Measurements from ENCODE around the gene TMEM61. TPM values are rescaled to one million over a fixed set of nuclear protein-coding genes. Genes with fewer than 3 reads are reported as not detected.

TMEM61 gene
- total and polyA plus RNA-seq, 2 experiments from 2014 or later, result not detected

DNA sequence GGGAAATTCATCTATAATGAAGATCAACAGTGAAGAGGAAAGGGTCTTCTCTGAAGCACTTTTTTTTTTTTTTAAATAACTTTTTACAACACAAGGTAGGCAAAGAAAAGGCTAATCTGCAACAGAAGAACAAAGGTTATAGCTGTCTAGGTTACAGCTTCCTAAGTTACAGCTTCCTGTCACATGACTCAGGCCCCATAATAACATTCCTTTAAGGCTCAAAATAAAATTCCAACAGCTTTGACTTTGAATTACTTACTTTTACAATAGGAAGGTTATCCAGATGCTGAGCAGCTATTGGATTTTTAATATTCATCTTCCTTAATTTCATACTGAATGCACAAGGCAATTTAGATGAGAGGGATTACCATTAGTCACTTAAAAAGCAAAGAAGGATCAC, 40.4 kb upstream of the TMEM61 start:
- TF ChIP-seq, protein P1, sequence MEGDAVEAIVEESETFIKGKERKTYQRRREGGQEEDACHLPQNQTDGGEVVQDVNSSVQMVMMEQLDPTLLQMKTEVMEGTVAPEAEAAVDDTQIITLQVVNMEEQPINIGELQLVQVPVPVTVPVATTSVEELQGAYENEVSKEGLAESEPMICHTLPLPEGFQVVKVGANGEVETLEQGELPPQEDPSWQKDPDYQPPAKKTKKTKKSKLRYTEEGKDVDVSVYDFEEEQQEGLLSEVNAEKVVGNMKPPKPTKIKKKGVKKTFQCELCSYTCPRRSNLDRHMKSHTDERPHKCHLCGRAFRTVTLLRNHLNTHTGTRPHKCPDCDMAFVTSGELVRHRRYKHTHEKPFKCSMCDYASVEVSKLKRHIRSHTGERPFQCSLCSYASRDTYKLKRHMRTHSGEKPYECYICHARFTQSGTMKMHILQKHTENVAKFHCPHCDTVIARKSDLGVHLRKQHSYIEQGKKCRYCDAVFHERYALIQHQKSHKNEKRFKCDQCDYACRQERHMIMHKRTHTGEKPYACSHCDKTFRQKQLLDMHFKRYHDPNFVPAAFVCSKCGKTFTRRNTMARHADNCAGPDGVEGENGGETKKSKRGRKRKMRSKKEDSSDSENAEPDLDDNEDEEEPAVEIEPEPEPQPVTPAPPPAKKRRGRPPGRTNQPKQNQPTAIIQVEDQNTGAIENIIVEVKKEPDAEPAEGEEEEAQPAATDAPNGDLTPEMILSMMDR (IDR thresholded peaks at IDR 0.05; ENCODE audit: low read depth, low read length), result no peak
- peaks cover 5% of the 10 kb centered on the region for H3K4me1 ChIP-seq (ENCODE audit: low read depth)
- H3K27me3 ChIP-seq, result no peaks in the 10 kb centered on the region
- H3K9me3 ChIP-seq (ENCODE audit: low read depth), result no peaks in the 10 kb centered on the region
- no peak overlapping the region for H3K4me3 ChIP-seq
- H3K36me3 ChIP-seq, result no peaks in the 10 kb centered on the region
- peak in 1 of 2 donors; percentile 24 for DNase-seq (ENCODE audit: low read depth in 1 of 2, low spot score in 1 of 2)
- no peak overlapping the region for H3K27ac ChIP-seq

DNA sequence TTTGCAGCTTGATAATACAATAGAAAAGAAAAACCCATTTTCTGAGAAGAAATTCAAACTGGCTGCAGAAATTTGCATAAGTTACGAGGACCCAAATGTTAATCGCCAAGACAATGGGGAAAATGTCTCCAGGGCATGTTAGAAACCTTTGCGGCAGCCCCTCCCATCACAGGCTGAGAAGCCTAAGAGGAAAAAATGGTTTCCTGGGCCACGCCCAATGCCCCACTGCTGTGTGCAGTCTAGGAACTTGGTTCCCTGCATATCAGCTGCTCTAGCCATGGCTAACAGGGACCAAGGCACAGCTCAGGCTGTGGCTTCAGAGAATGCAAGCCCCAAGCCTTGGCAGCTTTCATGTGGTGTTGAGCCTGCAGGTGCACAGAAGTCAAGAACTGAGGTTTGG, 37.5 kb upstream of the TMEM61 start:
- Histone ChIP-seq H3K36me3 (no peaks in the 10 kb centered on the region), H3K4me3 (no peak overlapping the region), H3K4me1 (ENCODE audit: low read depth) (peaks cover 3% of the 10 kb centered on the region), H3K27me3 (no peaks in the 10 kb centered on the region), H3K9me3 (ENCODE audit: low read depth) (no peaks in the 10 kb centered on the region), H3K27ac (no peak overlapping the region)
- TF ChIP-seq, protein P1 (IDR thresholded peaks at IDR 0.05; ENCODE audit: low read depth, low read length), result no peak
- DNase-seq (ENCODE audit: low read depth in 1 of 2, low spot score in 1 of 2), result no peak

DNA sequence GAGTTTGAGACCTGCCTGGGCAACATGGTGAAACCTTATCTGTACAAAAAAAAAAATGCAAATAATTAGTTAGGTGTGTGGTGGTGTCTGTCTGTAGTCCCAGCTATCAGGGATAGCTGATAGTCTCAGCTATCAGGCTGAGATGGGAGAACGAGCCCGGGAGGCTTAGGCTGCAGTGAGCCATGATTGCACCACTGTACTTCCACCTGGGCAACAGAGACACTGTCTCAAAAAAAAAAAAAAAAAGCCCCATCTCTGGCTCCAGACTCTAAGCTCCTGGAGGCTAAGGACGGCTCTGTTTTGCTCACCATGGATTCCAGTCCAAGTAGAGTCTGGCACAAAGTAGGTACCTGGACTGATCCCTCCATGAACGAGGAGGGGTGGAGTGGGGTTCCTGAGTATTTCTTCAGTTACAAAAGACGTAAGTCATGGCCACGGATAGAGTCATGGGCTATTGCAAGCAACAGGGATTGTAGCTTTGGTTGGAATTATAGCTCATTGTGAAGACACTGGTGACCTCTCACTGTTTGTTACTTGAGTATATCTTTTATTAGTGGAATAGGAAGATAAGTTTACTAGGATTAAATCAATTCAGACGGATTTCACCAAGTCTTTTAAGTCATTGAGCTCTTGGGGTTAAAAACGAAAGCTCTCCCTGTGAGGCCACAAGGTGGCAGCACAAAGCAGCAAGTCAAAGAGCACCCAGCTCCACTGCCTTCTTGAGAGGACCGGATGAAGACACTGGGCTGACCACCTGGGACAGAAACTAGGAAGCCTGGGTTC, 35.6 kb upstream of the TMEM61 start:
- TF ChIP-seq, protein P1 (IDR thresholded peaks at IDR 0.05; ENCODE audit: low read depth, low read length), result peak; percentile 85
- no peaks in the 10 kb centered on the region for H3K27me3 ChIP-seq
- H3K36me3 ChIP-seq, result no peaks in the 10 kb centered on the region
- H3K4me1 ChIP-seq (ENCODE audit: low read depth), result no peaks in the 10 kb centered on the region
- no peaks in the 10 kb centered on the region for H3K9me3 ChIP-seq (ENCODE audit: low read depth)
- no peak overlapping the region for H3K4me3 ChIP-seq
- DNase-seq (ENCODE audit: low read depth in 1 of 2, low spot score in 1 of 2), result peak; percentile 81 to 89
- no peak overlapping the region for H3K27ac ChIP-seq

DNA sequence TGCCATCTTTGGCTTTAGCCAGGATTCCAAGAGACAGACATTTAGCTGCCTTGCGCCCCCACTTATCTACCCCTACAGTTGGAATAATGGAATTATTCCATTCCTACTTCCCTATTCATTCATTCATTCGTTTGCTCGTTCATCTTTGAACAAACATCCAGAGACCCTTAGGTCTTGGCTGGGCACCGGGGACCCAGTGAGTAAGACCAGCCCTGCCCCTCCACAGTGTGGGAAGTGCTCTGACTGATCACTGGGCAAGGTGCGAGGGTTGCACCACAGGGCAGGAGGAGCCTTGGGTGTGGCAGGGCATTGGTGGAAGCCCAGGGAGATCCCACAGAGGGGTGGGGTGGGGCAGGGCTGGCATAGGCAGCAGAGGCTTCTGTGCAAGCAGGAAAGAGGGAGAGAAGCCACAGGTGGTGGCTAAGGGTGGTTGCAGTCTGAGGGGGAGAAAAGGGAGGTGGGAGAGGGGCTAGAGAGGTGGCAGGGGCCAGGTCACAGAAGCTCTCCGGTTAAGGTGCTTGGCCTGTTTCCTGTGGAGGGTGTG, 35.0 kb upstream of the TMEM61 start:
- Histone ChIP-seq H3K27me3 (no peaks in the 10 kb centered on the region), H3K4me3 (no peak overlapping the region), H3K36me3 (no peaks in the 10 kb centered on the region), H3K27ac (no peak overlapping the region), H3K4me1 (ENCODE audit: low read depth) (no peaks in the 10 kb centered on the region), H3K9me3 (ENCODE audit: low read depth) (no peaks in the 10 kb centered on the region)
- no peak for DNase-seq (ENCODE audit: low read depth in 1 of 2, low spot score in 1 of 2)
- TF ChIP-seq, protein P1 (IDR thresholded peaks at IDR 0.05; ENCODE audit: low read depth, low read length), result no peak

DNA sequence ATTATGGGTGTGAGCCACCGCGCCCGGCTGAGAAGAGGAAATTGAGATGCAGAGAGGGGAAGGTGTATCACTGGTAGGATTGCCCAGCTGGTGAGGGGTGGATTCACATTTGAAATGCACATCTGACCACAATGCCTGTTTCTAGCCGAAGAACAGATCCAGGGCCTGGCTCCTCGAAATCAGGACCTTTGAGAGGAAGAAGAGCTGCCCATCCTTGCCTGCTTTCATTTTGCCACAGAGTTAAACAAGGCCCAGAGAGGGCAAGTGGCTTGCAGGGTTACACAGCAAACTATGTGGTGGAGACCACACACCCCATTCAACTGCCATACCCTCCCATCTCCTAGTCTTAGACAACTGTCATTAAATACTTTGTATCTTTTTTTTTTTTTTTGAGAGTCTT, 32.9 kb upstream of the TMEM61 start:
- no peaks in the 10 kb centered on the region for H3K27me3 ChIP-seq
- no peak overlapping the region for H3K4me3 ChIP-seq
- no peak for DNase-seq (ENCODE audit: low read depth in 1 of 2, low spot score in 1 of 2)
- H3K4me1 ChIP-seq (ENCODE audit: low read depth), result no peaks in the 10 kb centered on the region
- H3K27ac ChIP-seq, result no peak overlapping the region
- TF ChIP-seq, protein P1 (IDR thresholded peaks at IDR 0.05; ENCODE audit: low read depth, low read length), result no peak
- H3K9me3 ChIP-seq (ENCODE audit: low read depth), result no peaks in the 10 kb centered on the region
- H3K36me3 ChIP-seq, result no peaks in the 10 kb centered on the region

All from cardiac muscle cell (in vitro differentiated cells and primary cell).